ENCODE data around the gene RNU7-1.
A peak's percentile ranks its signal among the peaks of the same experiment; 100 is the strongest.
"Not testable (repeated sequence)": the region's sequence is repeated elsewhere in the genome, so short reads cannot be mapped to it uniquely, and the experiment has no call there.

The RNU7-1 gene

DNA sequence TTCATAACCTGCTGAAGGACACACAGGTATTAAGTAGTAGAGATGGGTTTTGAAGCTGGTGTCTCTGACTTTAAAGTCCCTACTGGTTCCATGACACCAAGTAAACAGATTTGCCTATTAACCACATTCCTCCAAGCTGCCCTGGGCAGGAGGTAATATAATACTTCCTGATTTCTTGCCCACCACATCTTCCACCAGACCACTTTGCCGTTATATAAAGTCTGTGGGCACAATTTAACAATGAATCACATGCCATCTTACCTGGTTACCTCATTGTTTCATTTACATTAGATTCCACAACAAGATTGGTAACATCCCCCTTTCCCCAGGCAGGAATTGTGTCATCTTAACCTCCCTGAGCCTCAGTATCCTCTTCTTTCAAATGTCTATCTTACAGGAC, 39.9 kb upstream of the RNU7-1 start:
- no peak overlapping the region for H3K4me3 ChIP-seq (ENCODE audit: low read depth, low read length)

DNA sequence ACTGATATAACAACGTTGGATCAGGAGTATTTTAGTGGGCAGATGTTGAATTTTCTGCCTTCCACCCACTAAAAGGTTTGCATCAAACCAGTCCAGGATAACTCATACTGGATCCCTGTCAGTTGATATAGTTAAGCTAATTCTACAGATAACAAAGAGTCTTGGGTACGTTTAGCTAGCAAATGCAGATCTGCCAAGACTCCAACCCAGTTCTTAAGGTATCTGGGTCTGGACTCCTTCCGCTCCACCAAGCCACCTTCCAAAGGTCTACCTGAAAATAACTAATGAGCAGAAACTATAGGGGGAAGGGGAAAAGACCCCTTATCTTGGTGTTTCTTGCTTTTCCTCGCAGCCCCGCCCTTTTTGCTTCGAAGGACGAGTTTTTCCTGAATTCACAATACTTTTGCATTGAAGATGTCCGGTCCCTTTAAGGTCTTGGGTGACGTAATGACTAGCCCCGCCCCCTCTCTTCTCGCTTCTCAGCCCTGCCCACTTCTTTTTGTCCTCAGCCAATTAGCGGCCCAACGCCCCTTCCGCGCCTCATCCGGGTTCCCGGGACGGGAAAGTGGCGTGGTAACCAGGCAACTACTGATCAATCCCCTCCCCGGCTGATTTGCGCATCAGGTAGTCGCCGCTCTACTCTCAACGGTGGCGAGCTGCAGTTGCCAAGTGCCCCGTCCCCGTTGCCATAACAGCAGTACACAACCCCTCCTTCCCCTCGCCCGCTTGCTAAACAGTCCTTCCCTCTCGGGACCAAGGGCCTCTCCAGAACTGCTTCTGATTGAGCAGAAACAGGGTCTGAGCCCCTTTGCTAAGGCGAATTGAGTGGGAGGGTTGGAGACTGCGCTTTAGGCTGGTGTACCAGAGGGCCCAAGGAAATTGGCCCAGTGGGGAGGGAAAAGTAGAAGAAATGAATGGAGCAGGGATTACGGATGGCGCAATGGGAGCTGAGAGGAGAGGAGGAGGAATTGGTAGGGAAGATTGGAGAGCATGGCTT, 39.0 kb upstream of the RNU7-1 start, which contains the start of gene LRRC23:
TSS of gene LRRC23 (plus strand) at position 543 of the 997 bp plus-strand sequence. CDS start 812 bp downstream, outside the sequence.
- TF ChIP-seq, protein P1, sequence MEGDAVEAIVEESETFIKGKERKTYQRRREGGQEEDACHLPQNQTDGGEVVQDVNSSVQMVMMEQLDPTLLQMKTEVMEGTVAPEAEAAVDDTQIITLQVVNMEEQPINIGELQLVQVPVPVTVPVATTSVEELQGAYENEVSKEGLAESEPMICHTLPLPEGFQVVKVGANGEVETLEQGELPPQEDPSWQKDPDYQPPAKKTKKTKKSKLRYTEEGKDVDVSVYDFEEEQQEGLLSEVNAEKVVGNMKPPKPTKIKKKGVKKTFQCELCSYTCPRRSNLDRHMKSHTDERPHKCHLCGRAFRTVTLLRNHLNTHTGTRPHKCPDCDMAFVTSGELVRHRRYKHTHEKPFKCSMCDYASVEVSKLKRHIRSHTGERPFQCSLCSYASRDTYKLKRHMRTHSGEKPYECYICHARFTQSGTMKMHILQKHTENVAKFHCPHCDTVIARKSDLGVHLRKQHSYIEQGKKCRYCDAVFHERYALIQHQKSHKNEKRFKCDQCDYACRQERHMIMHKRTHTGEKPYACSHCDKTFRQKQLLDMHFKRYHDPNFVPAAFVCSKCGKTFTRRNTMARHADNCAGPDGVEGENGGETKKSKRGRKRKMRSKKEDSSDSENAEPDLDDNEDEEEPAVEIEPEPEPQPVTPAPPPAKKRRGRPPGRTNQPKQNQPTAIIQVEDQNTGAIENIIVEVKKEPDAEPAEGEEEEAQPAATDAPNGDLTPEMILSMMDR (IDR thresholded peaks at IDR 0.05; ENCODE audit: borderline replicate concordance, insufficient read depth, low read depth, low read length), result no peak
- H3K4me3 ChIP-seq (ENCODE audit: low read depth, low read length), result peak within 1 kb of the TSS; percentile 78

More for the DNA sequence above, 39.9 kb upstream of the RNU7-1 start:
- TF ChIP-seq, protein P1 (IDR thresholded peaks at IDR 0.05; ENCODE audit: borderline replicate concordance, insufficient read depth, low read depth, low read length), result no peak

DNA sequence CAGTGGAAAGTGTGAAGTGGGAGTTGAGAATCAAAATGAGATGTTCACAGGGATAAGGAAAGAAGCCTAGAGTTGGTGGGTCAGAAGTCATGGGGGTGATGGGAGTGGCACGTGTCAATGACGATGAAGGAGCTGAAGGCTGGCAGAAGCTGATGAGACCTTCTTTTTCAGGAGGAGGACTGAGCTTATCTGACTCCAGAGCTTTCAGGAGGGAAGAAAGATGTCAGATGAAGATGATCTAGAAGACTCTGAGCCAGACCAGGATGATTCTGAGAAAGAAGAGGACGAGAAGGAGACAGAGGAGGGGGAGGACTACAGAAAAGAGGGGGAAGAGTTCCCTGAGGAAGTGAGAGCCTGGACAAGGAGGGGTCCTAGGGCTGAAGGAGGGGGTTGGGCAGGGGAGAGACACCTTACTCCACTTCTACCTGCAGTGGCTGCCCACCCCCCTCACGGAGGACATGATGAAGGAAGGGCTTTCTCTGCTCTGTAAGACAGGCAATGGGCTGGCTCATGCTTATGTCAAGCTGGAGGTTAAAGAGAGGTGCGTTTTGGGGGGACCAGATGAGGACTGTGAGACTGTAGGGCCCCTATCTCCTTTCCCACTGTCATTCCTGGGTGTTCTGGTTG, 38.1 kb upstream of the RNU7-1 start:
- TF ChIP-seq, protein P1 (IDR thresholded peaks at IDR 0.05; ENCODE audit: borderline replicate concordance, insufficient read depth, low read depth, low read length), result no peak
- peak overlapping the region; percentile 78 for H3K4me3 ChIP-seq (ENCODE audit: low read depth, low read length)

DNA sequence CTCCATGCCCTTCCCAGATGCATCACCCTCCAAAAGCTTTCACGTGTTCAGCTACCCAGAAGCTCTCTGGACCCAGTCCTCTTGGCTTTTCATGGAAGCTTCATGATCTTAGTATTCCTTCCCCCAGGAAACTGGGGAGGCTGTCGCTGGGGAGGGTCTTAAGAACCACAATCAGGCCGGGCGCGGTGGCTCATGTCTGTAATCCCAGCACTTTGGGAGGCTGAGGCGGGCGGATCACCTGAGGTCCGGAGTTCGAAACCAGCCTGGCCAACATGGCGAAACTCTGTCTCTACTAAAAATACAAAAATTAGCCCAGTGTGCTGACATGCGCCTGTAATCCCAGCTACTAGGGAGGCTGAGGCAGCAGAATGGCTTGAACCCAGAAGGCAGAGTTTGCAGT, 35.5 kb upstream of the RNU7-1 start:
- H3K4me3 ChIP-seq (ENCODE audit: low read depth, low read length), result not testable (repeated sequence)

DNA sequence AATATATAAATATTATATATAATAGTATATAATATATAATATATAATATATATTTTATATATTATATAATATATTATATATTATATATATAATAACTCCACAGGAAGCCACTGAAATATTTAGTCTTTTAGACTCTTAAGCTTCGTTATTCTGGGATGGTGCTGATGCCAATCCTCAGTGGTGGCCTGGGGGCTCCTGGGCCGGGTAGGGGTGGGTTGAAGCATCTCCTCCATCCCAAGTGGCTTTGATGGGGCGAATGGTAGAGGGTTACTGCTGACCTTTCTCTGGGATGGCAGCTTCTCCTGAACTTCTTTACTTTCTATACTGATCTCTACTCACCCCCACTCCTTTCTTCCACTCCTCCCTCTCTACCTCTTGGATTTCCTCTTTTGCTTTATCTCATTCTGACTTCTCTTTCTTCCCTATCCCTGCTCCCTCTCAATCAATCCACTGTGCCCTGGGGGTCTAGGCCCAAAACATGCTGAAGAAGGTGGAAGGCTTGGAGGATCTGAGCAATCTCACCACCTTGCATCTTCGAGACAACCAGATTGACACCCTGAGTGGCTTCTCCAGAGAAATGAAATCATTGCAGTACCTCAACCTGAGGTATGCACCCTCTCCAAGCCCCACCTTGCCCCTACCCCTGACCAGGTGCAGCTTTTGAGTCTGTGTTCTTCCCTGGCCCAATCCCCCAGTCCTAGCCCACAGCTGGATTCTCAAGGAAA, 34.0 kb upstream of the RNU7-1 start:
- no peak overlapping the region for H3K4me3 ChIP-seq (ENCODE audit: low read depth, low read length)
- TF ChIP-seq, protein P1 (IDR thresholded peaks at IDR 0.05; ENCODE audit: borderline replicate concordance, insufficient read depth, low read depth, low read length), result no peak

DNA sequence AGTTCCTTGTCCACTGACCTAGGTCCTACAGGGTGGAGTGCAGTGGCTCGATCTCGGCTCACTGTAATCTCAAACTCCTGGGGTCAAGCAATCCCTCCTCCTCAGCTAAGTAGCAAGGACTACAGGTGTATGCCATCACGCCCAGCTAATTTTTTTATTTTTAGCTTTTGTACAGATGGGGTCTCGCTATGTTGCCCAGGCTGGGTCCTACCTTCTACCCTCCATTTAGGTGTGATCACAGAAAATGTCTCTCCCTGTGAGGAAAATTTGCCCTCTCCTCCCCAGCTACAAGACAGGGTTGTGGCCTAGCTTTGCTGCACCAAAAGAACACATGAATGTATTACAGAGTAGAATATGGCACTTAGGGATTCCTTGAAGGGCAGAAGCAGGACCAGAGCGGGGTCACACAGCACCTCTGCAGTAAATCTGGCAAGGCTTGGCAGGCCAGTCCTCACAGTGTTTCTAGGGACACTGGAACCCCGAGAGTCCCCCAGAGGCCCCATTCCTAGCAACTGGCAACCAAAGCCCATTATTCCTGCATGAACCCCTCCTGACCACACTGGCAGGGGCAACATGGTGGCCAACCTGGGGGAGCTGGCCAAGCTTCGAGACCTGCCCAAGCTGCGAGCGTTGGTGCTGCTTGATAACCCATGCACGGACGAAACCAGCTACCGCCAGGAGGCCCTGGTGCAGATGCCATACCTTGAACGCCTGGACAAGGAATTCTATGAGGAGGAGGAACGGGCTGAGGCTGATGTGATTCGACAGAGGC, 31.3 kb upstream of the RNU7-1 start:
- H3K4me3 ChIP-seq (ENCODE audit: low read depth, low read length), result no peak overlapping the region
- TF ChIP-seq, protein P1 (IDR thresholded peaks at IDR 0.05; ENCODE audit: borderline replicate concordance, insufficient read depth, low read depth, low read length), result no peak

All from GM12875 (cell line).